ENCODE measurements around the gene GP1BB. TPM values are rescaled to one million over a fixed set of nuclear protein-coding genes. Genes with fewer than 3 reads are reported as not detected.

Gene GP1BB
- total RNA-seq, 4 donors from 2014 or later = 1.4 to 3.5 (median 2.3) TPM; not detected in 1

DNA sequence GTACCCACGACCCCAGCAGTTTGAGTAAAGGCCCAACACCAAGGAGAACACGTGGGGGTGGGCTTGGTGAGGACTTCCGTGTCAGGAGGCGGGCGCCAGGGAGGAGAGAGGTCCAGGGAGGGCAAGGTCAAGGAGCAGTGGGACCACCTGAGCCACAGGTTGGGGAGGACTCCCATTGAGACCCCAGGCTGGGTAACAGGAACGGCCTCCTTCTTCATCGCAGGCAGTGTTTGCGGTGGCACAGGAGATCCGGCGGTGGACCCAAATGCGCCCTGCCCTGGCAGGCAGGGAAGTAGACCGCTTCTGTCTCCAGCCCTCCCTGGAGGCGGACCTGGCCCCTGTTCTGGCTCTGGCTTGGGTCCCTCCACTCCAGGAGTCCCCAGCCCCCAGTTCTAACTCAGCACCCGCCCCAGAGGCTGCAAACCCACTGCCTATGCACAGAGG lies 31.4 kb downstream of the GP1BB start:
- intact Hi-C loops (cut with DNase I; ENCODE audit: low total_unique reads) = no loop called here

GRCh38 chr22:19755145-19755710 lies 31.9 kb downstream of the GP1BB start:
- DNase-seq = no peak
- H3K9me3 ChIP-seq = no peaks in the 10 kb centered on the region
- in situ Hi-C loops (cut with MboI; ENCODE audit: low sequenced_read_pairs in 4 of 4) = no loop called here
- no peaks in the 10 kb centered on the region for H3K36me3 ChIP-seq
- peaks cover 30 to 40% (median 38%) of the 10 kb centered on the region in 3 donors for H3K27me3 ChIP-seq
- no peak overlapping the region for H3K27ac ChIP-seq
- intact Hi-C loops (cut with DNase I; ENCODE audit: low total_unique reads) = no loop called here
- H3K4me3 ChIP-seq = no peak overlapping the region
- peaks cover 4% of the 10 kb centered on the region in 2 donors for H3K4me1 ChIP-seq
- TF ChIP-seq POLR2A (IDR thresholded peaks at IDR 0.05) (no peak), CTCF (IDR thresholded peaks at IDR 0.05 in 4 of 5, conservative IDR thresholded peaks at IDR 0.05 in 1 of 5) (no peak)
- ATAC-seq = no peak

More for the DNA sequence above, 31.4 kb downstream of the GP1BB start:
- in situ Hi-C loops (cut with MboI; ENCODE audit: low sequenced_read_pairs in 4 of 4) = no loop called here
- H3K36me3 ChIP-seq = no peaks in the 10 kb centered on the region
- DNase-seq (no peak), ATAC-seq (no peak)
- no peaks in the 10 kb centered on the region for H3K9me3 ChIP-seq
- H3K4me3 ChIP-seq = no peak overlapping the region
- TF ChIP-seq POLR2A (IDR thresholded peaks at IDR 0.05) (no peak), CTCF (IDR thresholded peaks at IDR 0.05 in 4 of 5, conservative IDR thresholded peaks at IDR 0.05 in 1 of 5) (no peak)
- H3K4me1 ChIP-seq = peaks cover 4 to 5% of the 10 kb centered on the region in 2 donors
- H3K27ac ChIP-seq = no peak overlapping the region
- peaks cover 29 to 35% (median 35%) of the 10 kb centered on the region in 3 donors for H3K27me3 ChIP-seq

GRCh38 chr22:19755722-19756287 lies 32.5 kb downstream of the GP1BB start:
- Histone ChIP-seq H3K36me3 (no peaks in the 10 kb centered on the region), H3K27ac (no peak overlapping the region), H3K9me3 (no peaks in the 10 kb centered on the region), H3K4me3 (no peak overlapping the region), H3K27me3 (peaks cover 30 to 40% (median 38%) of the 10 kb centered on the region in 3 donors), H3K4me1 (peaks cover 4% of the 10 kb centered on the region in 2 donors)
- ATAC-seq (no peak), DNase-seq (no peak)
- no peak for TF ChIP-seq POLR2A (IDR thresholded peaks at IDR 0.05)
- no peak for TF ChIP-seq CTCF (IDR thresholded peaks at IDR 0.05 in 4 of 5, conservative IDR thresholded peaks at IDR 0.05 in 1 of 5)
- in situ Hi-C loops (cut with MboI; ENCODE audit: low sequenced_read_pairs in 4 of 4) = no loop called here
- intact Hi-C loops (cut with DNase I; ENCODE audit: low total_unique reads) = no loop called here

DNA sequence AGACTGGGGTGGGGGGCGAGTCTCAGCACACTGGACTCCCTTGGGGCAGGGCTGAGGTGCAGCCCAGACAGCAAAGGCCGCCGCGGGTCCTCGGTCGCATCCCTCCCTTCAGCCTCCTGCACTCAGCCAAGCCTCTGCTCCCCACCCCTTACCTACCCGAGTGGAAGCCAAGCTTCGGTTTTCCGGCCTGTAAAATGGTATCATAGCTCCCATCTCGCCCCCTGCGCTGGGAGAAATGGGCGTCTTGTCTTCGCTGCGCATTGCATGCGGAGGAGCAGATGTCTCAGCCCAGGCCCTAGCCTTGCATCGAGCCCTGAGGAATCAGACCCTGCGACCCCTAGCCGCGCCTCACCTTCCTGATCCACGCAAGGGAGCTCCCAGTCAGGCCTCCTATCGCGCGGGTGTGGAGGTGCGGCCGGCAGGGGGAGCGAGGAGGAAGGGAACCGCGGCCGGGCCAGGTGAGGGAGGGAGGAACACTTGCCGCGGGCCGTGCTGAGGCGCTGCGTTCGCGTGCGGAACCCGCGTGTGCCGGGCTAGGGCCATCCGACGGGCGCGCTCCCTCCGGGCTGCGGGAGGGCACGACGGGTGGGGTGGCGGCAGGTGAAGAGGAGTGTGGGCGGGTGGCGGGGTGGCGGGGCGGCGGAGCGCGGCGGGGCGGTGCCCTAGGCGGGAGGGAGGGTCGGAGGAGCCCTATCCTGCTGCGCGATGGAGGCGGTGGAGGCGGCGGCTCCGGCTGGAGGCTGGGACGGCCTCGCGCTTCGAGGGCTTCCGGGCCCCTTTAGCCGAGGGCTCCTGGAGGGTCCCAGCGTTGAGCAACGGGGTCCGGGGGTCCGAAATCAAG lies 33.2 kb downstream of the GP1BB start:
- Histone ChIP-seq H3K36me3 (no peaks in the 10 kb centered on the region), H3K27ac (no peak overlapping the region), H3K9me3 (no peaks in the 10 kb centered on the region), H3K4me3 (peak overlapping the region in 2 of 4 donors; percentile 13 to 24), H3K4me1 (peaks cover 4% of the 10 kb centered on the region in 2 donors), H3K27me3 (peaks cover 30 to 44% (median 38%) of the 10 kb centered on the region in 3 donors)
- in situ Hi-C loops (cut with MboI; ENCODE audit: low sequenced_read_pairs in 4 of 4) (no loop called here), intact Hi-C loops (cut with DNase I; ENCODE audit: low total_unique reads) (no loop called here)
- ATAC-seq (no peak), DNase-seq (no peak)
- no peak for TF ChIP-seq POLR2A (IDR thresholded peaks at IDR 0.05)
- peak in 4 of 5 experiments; percentile 35 to 47 (median 40) for TF ChIP-seq CTCF (IDR thresholded peaks at IDR 0.05 in 4 of 5, conservative IDR thresholded peaks at IDR 0.05 in 1 of 5)
